ENCODE measurements around the gene SERPINE2.

The SERPINE2 gene

GRCh38 chr2:223971731-223972130, 67.4 kb downstream of the SERPINE2 start:
- no peak for DNase-seq

- DNase-seq: peak; percentile 84
Observed at GRCh38 chr2:223970343-223971128, 68.5 kb downstream of the SERPINE2 start.

GRCh38 chr2:223969856-223970255, 69.2 kb downstream of the SERPINE2 start:
- DNase-seq: no peak

- DNase-seq: no peak
Observed at GRCh38 chr2:223969315-223969714, 69.8 kb downstream of the SERPINE2 start.

- no peak for DNase-seq
Observed at GRCh38 chr2:223967981-223968380, 71.1 kb downstream of the SERPINE2 start.

GRCh38 chr2:223959688-223960087, 79.4 kb downstream of the SERPINE2 start:
- no peak for DNase-seq

- DNase-seq: peak; percentile 98
Observed at GRCh38 chr2:223957092-223957851, 81.8 kb downstream of the SERPINE2 start, which contains the start of gene MRPL44. MRPL44 (plus strand) TSS chr2:223957463; CDS start chr2:223957473, 10 bp downstream.

GRCh38 chr2:223956300-223956699, 82.8 kb downstream of the SERPINE2 start:
- DNase-seq: no peak

GRCh38 chr2:223954401-223954800, 84.7 kb downstream of the SERPINE2 start:
- DNase-seq: no peak

GRCh38 chr2:223952280-223952968, 86.7 kb downstream of the SERPINE2 start:
- no peak for DNase-seq

- no peak for DNase-seq
Observed at GRCh38 chr2:223950448-223951347, 88.4 kb downstream of the SERPINE2 start.

GRCh38 chr2:223949241-223949840, 89.7 kb downstream of the SERPINE2 start:
- peak; percentile 37 for DNase-seq

- no peak for DNase-seq
Observed at GRCh38 chr2:223947711-223948205, 91.3 kb downstream of the SERPINE2 start.

GRCh38 chr2:223945755-223946154, 93.3 kb downstream of the SERPINE2 start:
- DNase-seq: no peak

GRCh38 chr2:223944703-223945531, 94.2 kb downstream of the SERPINE2 start, which contains the start of gene WDFY1:
WDFY1 (minus strand) TSS chr2:223945335; CDS start chr2:223945284, 51 bp downstream.
- peak; percentile 93 for DNase-seq

- peak; percentile 64 for DNase-seq
Observed at GRCh38 chr2:223944166-223944702, 94.9 kb downstream of the SERPINE2 start.

GRCh38 chr2:223943561-223944008, 95.5 kb downstream of the SERPINE2 start:
- no peak for DNase-seq

- no peak for DNase-seq
Observed at GRCh38 chr2:223943135-223943534, 96.0 kb downstream of the SERPINE2 start.

- DNase-seq: no peak
Observed at GRCh38 chr2:223941579-223942277, 97.4 kb downstream of the SERPINE2 start.

GRCh38 chr2:223939438-223939837, 99.6 kb downstream of the SERPINE2 start:
- DNase-seq: peak; percentile 43
